Loucy (cell line): ENCODE results near the gene RASSF4.

Source experiments
- H2AFZ ChIP-seq: fragments of 200-600 bp; sonication (generic); 2 replicates; pipeline ENCODE4 v1.6.0; 2016; ENCODE audit warnings: antibody characterized with exemption, mild to moderate bottlenecking, low read length, moderate library complexity
- H3F3A ChIP-seq: fragments of 200-600 bp; 2 replicates; pipeline ENCODE4 v1.6.0; 2016; ENCODE audit warnings: antibody characterized with exemption, low read depth, mild to moderate bottlenecking
- H3K27me3 ChIP-seq: fragments of 200-600 bp; sonication (generic); 2 replicates; pipeline ENCODE4 v1.6.1; 2014; ENCODE audit warnings: low read length, mild to moderate bottlenecking; ENCODE audit not compliant: insufficient read depth, poor library complexity, severe bottlenecking
- H3K36me3 ChIP-seq: fragments of 200-600 bp; sonication (generic); 2 replicates; pipeline ENCODE4 v1.6.1; 2016; ENCODE audit warnings: low read length; ENCODE audit not compliant: insufficient read depth
- H3K4me1 ChIP-seq: fragments of 200-600 bp; sonication (generic); 2 replicates; pipeline ENCODE4 v1.5.1; 2014; ENCODE audit warnings: low read length, mild to moderate bottlenecking; ENCODE audit not compliant: insufficient read depth, poor library complexity, severe bottlenecking
- H3K4me2 ChIP-seq: fragments of 200-600 bp; sonication (generic); 2 replicates; pipeline ENCODE4 v1.6.0; 2014; ENCODE audit warnings: antibody characterized with exemption, low read length, low read depth, mild to moderate bottlenecking; ENCODE audit not compliant: poor library complexity, severe bottlenecking
- H3K4me3 ChIP-seq: fragments of 200-600 bp; sonication (generic); 2 replicates; pipeline ENCODE4 v1.5.1; 2014; ENCODE audit warnings: low read length, mild to moderate bottlenecking, mixed read lengths; ENCODE audit not compliant: poor library complexity, severe bottlenecking
- H3K79me2 ChIP-seq: fragments of 200-600 bp; sonication (generic); 2 replicates; pipeline ENCODE4 v1.6.1; 2014; ENCODE audit warnings: low read length; ENCODE audit not compliant: insufficient read depth
- H3K9ac ChIP-seq: fragments of 200-600 bp; sonication (generic); 2 replicates; pipeline ENCODE4 v1.6.0; 2014; ENCODE audit warnings: mild to moderate bottlenecking, low read depth, low read length, moderate library complexity; ENCODE audit not compliant: poor library complexity, severe bottlenecking
- H3K9me2 ChIP-seq: fragments of 200-600 bp; sonication (generic); replicated peaks from 2 replicates; pipeline ENCODE4 v1.6.1; 2016; ENCODE audit warnings: low read depth, low read length, mixed read lengths
- H3K9me3 ChIP-seq: fragments of 200-600 bp; sonication (generic); 2 replicates; pipeline ENCODE4 v1.6.1; 2014; ENCODE audit warnings: mild to moderate bottlenecking, antibody characterized with exemption, low read length, low read depth; ENCODE audit not compliant: insufficient read depth
- H4K20me1 ChIP-seq: fragments of 200-600 bp; sonication (generic); 2 replicates; pipeline ENCODE4 v1.6.0; 2014; ENCODE audit warnings: antibody characterized with exemption, low read length, mild to moderate bottlenecking; ENCODE audit not compliant: insufficient read depth, poor library complexity, severe bottlenecking
- EZH2phosphoT487 ChIP-seq: fragments of 200-600 bp; IDR thresholded peaks from 2 replicates; pipeline ENCODE4 v1.6.1; 2018; ENCODE audit warnings: antibody characterized with exemption, mild to moderate bottlenecking, moderate library complexity, borderline replicate concordance
- TF ChIP-seq, protein P1 (sequence below): fragments of 200-600 bp; sonication (generic); conservative IDR thresholded peaks from 2 replicates; pipeline ENCODE4 v1.5.1; 2014; ENCODE audit warnings: mild to moderate bottlenecking, antibody characterized with exemption, low read length

The RASSF4 gene

DNA sequence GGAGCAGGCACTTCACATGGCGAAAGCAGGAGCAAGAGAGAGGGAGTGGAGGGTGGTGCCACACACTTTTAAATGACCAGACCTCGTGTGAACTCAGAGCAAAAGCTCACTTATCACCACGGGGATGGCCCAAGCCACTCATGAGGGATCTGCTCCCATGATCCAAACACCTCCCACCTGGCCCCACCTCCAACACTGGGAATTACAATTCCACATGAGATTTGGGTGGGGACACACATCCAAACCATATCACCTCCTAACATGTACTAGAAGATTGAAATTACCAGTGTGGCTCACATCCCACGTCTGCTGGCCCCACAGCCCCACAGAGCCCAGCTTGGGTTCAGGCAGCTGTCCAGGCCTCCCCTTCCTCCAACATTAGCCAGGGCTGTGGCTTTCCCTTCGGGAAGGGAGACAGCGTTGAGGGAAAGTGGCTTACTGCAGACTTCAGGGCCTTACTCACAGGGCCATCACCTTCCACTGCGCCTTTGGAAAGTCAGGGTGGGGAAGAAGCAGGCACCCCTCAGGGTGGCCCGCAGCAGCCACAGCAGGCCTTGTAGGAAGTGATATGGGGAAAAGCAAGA, 11.3 kb downstream of the RASSF4 start:
- Histone ChIP-seq H2AFZ (no peak overlapping the region), H3K36me3 (no peaks in the 10 kb centered on the region), H3K4me3 (no peak overlapping the region), H3F3A (no peaks in the 10 kb centered on the region), H3K9me2 (no peaks in the 10 kb centered on the region), H3K9me3 (no peaks in the 10 kb centered on the region), H3K27me3 (no peaks in the 10 kb centered on the region), H4K20me1 (no peaks in the 10 kb centered on the region), H3K79me2 (no peaks in the 10 kb centered on the region), H3K4me1 (peaks cover 57% of the 10 kb centered on the region), H3K9ac (no peak overlapping the region), H3K4me2 (no peak overlapping the region)
- no peak for TF ChIP-seq EZH2phosphoT487
- TF ChIP-seq, protein P1, sequence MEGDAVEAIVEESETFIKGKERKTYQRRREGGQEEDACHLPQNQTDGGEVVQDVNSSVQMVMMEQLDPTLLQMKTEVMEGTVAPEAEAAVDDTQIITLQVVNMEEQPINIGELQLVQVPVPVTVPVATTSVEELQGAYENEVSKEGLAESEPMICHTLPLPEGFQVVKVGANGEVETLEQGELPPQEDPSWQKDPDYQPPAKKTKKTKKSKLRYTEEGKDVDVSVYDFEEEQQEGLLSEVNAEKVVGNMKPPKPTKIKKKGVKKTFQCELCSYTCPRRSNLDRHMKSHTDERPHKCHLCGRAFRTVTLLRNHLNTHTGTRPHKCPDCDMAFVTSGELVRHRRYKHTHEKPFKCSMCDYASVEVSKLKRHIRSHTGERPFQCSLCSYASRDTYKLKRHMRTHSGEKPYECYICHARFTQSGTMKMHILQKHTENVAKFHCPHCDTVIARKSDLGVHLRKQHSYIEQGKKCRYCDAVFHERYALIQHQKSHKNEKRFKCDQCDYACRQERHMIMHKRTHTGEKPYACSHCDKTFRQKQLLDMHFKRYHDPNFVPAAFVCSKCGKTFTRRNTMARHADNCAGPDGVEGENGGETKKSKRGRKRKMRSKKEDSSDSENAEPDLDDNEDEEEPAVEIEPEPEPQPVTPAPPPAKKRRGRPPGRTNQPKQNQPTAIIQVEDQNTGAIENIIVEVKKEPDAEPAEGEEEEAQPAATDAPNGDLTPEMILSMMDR: no peak

DNA sequence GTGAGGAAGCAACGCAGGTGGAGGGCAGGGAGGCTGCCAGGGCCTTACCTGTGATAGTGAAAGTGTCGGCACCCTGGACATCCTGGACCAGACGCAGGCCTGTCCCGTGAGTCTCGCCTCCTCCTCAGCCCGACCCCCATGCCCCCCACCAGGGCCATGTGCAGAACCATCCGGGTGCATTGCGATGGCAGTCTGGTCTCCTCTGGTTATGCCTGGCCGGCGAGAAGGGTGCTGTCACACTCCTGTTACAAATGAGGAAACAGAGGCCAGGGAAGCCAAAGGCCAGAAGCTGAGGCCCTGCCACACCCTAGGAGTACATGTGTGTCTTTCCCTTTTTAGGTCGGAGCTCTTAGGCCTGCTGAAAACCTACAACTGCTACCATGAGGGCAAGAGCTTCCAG, 11.8 kb downstream of the RASSF4 start:
- TF ChIP-seq, protein P1: no peak
- TF ChIP-seq EZH2phosphoT487: no peak
- no peaks in the 10 kb centered on the region for H3K9me2 ChIP-seq
- H2AFZ ChIP-seq: no peak overlapping the region
- H3K4me1 ChIP-seq: peaks cover 55% of the 10 kb centered on the region
- H3K4me2 ChIP-seq: no peak overlapping the region
- H3F3A ChIP-seq: no peaks in the 10 kb centered on the region
- no peaks in the 10 kb centered on the region for H3K27me3 ChIP-seq
- H4K20me1 ChIP-seq: no peaks in the 10 kb centered on the region
- no peak overlapping the region for H3K9ac ChIP-seq
- no peaks in the 10 kb centered on the region for H3K79me2 ChIP-seq
- no peak overlapping the region for H3K4me3 ChIP-seq
- no peaks in the 10 kb centered on the region for H3K9me3 ChIP-seq
- H3K36me3 ChIP-seq: no peaks in the 10 kb centered on the region

DNA sequence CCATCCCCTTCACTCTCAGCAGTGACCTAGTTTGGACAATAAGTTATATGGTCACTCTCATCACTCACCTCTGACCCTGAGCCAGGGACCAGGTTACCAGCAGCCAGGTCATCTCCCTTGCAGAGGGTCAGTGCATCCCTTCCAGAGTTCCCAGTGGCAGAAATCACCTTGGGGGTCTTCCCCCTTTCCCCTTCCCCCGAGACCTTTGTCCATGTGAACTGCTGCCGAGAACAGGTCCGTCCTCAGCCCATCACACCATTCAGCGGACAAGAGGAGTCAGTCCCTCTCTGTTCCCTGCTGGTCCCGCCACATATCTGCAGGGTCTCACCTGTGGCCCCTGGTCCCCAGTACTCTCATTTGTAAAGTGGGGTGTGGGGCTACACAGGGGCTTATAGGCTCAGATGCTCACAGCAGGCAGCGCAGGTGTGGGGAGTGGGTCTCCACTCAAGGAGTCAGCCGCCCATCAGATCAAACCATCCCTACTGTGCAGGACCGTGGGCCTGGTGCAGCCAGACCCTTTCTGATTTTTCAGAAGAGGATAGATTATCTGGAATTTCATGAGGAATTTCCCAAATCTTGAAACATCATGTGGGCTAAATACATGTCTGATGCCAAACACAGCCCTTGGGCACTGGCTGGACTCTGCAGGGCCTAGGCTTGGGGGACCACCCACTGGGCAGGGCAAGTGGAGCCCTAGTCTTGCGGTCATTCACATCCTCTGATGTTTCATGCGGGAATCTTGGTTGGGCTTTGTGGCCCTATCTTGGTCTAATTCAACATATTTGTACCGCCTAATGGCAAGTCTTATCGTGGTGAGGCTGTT, 12.5 kb downstream of the RASSF4 start:
- no peaks in the 10 kb centered on the region for H3F3A ChIP-seq
- no peaks in the 10 kb centered on the region for H3K36me3 ChIP-seq
- no peak overlapping the region for H3K4me3 ChIP-seq
- no peaks in the 10 kb centered on the region for H3K9me3 ChIP-seq
- H2AFZ ChIP-seq: no peak overlapping the region
- H3K9ac ChIP-seq: no peak overlapping the region
- TF ChIP-seq, protein P1: no peak
- no peak for TF ChIP-seq EZH2phosphoT487
- H3K27me3 ChIP-seq: no peaks in the 10 kb centered on the region
- H3K4me1 ChIP-seq: peaks cover 49% of the 10 kb centered on the region
- H3K4me2 ChIP-seq: no peak overlapping the region
- H4K20me1 ChIP-seq: no peaks in the 10 kb centered on the region
- H3K9me2 ChIP-seq: no peaks in the 10 kb centered on the region
- no peaks in the 10 kb centered on the region for H3K79me2 ChIP-seq
